ENCODE results near the gene TNFRSF4.

DNA sequence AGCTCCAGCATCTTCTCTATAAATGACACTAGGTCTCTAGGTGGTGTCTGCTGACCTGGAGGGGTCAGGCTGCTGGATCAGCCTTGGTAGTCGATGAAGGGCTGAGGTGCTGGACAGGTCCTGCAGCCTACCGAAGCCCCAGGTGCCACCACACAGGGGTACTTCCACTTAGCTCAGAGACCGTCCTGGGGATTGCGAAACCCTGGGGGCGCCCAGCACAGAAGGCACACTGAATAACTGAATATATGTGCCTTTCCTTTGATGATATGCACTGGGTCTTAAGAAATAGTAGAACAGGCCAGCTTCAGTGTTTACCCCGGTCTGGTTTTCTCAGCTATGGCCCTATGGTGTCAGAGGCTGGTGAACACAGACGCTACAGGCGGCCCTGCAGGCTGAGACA lies 48.8 kb upstream of the TNFRSF4 start:
- TF ChIP-seq CTCF (IDR thresholded peaks at IDR 0.05) (no peak), POLR2A (IDR thresholded peaks at IDR 0.05) (no peak)

All from sigmoid colon (tissue), 3 donors.